ENCODE results near the gene OR11H7.

The OR11H7 gene

DNA sequence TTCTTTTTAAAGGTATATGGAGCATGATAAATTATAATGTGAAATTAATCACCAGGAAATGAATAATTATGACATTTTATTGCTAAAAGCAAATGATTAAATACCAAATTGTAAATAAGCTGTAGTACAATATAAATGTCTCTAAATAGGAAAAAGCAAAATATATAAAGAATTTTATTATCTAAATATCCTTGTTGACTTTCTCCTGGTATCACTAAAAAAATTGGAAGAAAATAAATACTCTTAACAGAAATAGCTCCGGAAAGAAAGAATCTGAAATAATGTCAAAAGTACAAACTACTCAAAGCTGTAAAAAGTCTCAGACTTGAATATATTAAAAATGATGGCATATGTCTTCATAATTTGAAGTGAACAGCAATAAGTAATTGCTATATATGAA is at the start of gene OR11H7:
Gene OR11H7 (plus strand): TSS at position 301 of the 400 bp plus-strand sequence.
- Histone ChIP-seq H3K27me3 (replicated peaks) (no peaks in the 10 kb centered on the region), H3K27ac (no peak within 1 kb of the TSS), H3K4me3 (ENCODE audit: low read depth, low read length) (no peak within 1 kb of the TSS), H3K36me3 (replicated peaks) (no peaks in the 10 kb centered on the region)
- TF ChIP-seq, protein P1, sequence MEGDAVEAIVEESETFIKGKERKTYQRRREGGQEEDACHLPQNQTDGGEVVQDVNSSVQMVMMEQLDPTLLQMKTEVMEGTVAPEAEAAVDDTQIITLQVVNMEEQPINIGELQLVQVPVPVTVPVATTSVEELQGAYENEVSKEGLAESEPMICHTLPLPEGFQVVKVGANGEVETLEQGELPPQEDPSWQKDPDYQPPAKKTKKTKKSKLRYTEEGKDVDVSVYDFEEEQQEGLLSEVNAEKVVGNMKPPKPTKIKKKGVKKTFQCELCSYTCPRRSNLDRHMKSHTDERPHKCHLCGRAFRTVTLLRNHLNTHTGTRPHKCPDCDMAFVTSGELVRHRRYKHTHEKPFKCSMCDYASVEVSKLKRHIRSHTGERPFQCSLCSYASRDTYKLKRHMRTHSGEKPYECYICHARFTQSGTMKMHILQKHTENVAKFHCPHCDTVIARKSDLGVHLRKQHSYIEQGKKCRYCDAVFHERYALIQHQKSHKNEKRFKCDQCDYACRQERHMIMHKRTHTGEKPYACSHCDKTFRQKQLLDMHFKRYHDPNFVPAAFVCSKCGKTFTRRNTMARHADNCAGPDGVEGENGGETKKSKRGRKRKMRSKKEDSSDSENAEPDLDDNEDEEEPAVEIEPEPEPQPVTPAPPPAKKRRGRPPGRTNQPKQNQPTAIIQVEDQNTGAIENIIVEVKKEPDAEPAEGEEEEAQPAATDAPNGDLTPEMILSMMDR (IDR thresholded peaks at IDR 0.05; ENCODE audit: low read depth, low read length, missing control alignments) = no peak
- DNase-seq = no peak
- in situ Hi-C loops (cut with HindIII; ENCODE audit: low pct_ligation_motif_present, low sequenced_read_pairs) = no loop called here

DNA sequence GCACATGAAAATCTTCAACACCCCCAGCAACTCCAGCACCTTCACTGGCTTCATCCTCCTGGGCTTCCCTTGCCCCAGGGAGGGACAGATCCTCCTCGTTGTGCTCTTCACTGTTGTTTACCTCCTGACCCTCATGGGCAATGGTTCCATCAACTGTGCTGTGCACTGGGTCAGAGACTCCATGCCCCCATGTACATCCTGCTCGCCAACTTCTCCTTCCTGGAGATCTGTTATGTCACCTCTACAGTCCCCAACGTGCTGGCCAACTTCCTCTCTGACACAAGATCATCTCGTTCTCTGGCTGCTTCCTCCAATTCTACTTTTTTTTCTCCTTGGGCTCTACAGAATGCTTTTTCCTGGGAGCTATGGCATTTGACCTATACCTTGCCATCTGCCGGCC is 49.6 kb upstream of the OR11H7 start:
- H3K4me3 ChIP-seq (ENCODE audit: low read depth, low read length) = no peak overlapping the region
- H3K27ac ChIP-seq = no peak overlapping the region
- H3K27me3 ChIP-seq (replicated peaks) = no peaks in the 10 kb centered on the region
- no peaks in the 10 kb centered on the region for H3K36me3 ChIP-seq (replicated peaks)
- in situ Hi-C loops (cut with HindIII; ENCODE audit: low pct_ligation_motif_present, low sequenced_read_pairs) = no loop called here
- no peak for DNase-seq
- TF ChIP-seq, protein P1 (IDR thresholded peaks at IDR 0.05; ENCODE audit: low read depth, low read length, missing control alignments) = no peak

- Histone ChIP-seq H3K4me3 (ENCODE audit: low read depth, low read length) (no peak overlapping the region), H3K36me3 (replicated peaks) (no peaks in the 10 kb centered on the region), H3K27ac (no peak overlapping the region), H3K27me3 (replicated peaks) (no peaks in the 10 kb centered on the region)
- DNase-seq = no peak
- in situ Hi-C loops (cut with HindIII; ENCODE audit: low pct_ligation_motif_present, low sequenced_read_pairs) = no loop called here
- TF ChIP-seq, protein P1 (IDR thresholded peaks at IDR 0.05; ENCODE audit: low read depth, low read length, missing control alignments) = no peak
These were observed 48.9 kb upstream of the OR11H7 start for GRCh38 chr14:20179880-20180279.

- TF ChIP-seq, protein P1 (IDR thresholded peaks at IDR 0.05; ENCODE audit: low read depth, low read length, missing control alignments) = no peak
- in situ Hi-C loops (cut with HindIII; ENCODE audit: low pct_ligation_motif_present, low sequenced_read_pairs) = no loop called here
- Histone ChIP-seq H3K36me3 (replicated peaks) (no peaks in the 10 kb centered on the region), H3K27ac (no peak overlapping the region), H3K27me3 (replicated peaks) (no peaks in the 10 kb centered on the region), H3K4me3 (ENCODE audit: low read depth, low read length) (no peak overlapping the region)
- DNase-seq = no peak
These were observed 48.3 kb upstream of the OR11H7 start for GRCh38 chr14:20180486-20180885.

DNA sequence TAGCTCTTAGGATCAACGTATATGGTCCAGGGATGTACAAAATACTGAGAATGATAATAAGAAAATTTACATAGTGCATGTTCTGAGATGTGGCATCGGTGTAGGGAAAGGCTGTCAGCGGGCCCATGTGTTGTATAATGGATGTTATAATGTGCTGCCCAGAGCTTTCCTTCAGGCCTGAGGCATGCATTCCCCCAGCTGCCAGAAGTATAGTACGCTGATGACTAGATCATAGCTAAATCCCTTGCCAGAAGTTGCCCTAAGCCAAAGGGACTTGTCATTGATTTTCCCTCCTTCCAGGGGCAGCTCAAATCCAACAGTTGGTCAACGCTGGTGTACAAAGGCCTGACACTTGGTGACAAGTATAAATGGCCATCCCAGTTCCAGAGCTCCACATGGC is 44.6 kb upstream of the OR11H7 start:
- in situ Hi-C loops (cut with HindIII; ENCODE audit: low pct_ligation_motif_present, low sequenced_read_pairs) = no loop called here
- Histone ChIP-seq H3K4me3 (ENCODE audit: low read depth, low read length) (no peak overlapping the region), H3K27ac (no peak overlapping the region), H3K36me3 (replicated peaks) (no peaks in the 10 kb centered on the region), H3K27me3 (replicated peaks) (no peaks in the 10 kb centered on the region)
- TF ChIP-seq, protein P1 (IDR thresholded peaks at IDR 0.05; ENCODE audit: low read depth, low read length, missing control alignments) = no peak
- no peak for DNase-seq

GRCh38 chr14:20190596-20190995 is 38.2 kb upstream of the OR11H7 start, which contains the start of gene OR11G2:
OR11G2 (plus strand) TSS chr14:20190896; CDS start chr14:20197438, 6,542 bp downstream.
- H3K36me3 ChIP-seq (replicated peaks) = no peaks in the 10 kb centered on the region
- DNase-seq = no peak
- TF ChIP-seq, protein P1 (IDR thresholded peaks at IDR 0.05; ENCODE audit: low read depth, low read length, missing control alignments) = no peak
- no peaks in the 10 kb centered on the region for H3K27me3 ChIP-seq (replicated peaks)
- no peak within 1 kb of the TSS for H3K4me3 ChIP-seq (ENCODE audit: low read depth, low read length)
- H3K27ac ChIP-seq = no peak within 1 kb of the TSS
- in situ Hi-C loops (cut with HindIII; ENCODE audit: low pct_ligation_motif_present, low sequenced_read_pairs) = no loop called here
